ENCODE measurements around the gene OR5M8.

- TF ChIP-seq, protein P1, sequence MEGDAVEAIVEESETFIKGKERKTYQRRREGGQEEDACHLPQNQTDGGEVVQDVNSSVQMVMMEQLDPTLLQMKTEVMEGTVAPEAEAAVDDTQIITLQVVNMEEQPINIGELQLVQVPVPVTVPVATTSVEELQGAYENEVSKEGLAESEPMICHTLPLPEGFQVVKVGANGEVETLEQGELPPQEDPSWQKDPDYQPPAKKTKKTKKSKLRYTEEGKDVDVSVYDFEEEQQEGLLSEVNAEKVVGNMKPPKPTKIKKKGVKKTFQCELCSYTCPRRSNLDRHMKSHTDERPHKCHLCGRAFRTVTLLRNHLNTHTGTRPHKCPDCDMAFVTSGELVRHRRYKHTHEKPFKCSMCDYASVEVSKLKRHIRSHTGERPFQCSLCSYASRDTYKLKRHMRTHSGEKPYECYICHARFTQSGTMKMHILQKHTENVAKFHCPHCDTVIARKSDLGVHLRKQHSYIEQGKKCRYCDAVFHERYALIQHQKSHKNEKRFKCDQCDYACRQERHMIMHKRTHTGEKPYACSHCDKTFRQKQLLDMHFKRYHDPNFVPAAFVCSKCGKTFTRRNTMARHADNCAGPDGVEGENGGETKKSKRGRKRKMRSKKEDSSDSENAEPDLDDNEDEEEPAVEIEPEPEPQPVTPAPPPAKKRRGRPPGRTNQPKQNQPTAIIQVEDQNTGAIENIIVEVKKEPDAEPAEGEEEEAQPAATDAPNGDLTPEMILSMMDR (IDR thresholded peaks at IDR 0.05 in 2 of 3, conservative IDR thresholded peaks at IDR 0.05 in 1 of 3; ENCODE audit: borderline replicate concordance in 1 of 3, insufficient read depth in 1 of 3, low read depth in 2 of 3, low read length in 2 of 3): no peak
- no peak for TF ChIP-seq FOSL1 (IDR thresholded peaks at IDR 0.05; ENCODE audit: low read depth)
- TF ChIP-seq MAX (IDR thresholded peaks at IDR 0.05): no peak
- TF ChIP-seq POLR2A (IDR thresholded peaks at IDR 0.05; ENCODE audit: borderline replicate concordance, extremely low read depth, insufficient read depth, insufficient read length): no peak
- no peak for TF ChIP-seq SRF (IDR thresholded peaks at IDR 0.05; ENCODE audit: low read depth)
- TF ChIP-seq SP1 (IDR thresholded peaks at IDR 0.05; ENCODE audit: low read depth): no peak
- TF ChIP-seq REST (IDR thresholded peaks at IDR 0.05; ENCODE audit: low read depth): no peak
- no peak for TF ChIP-seq ZNF274 (IDR thresholded peaks at IDR 0.05; ENCODE audit: low read depth, low read length)
- TF ChIP-seq POLR2AphosphoS5 (IDR thresholded peaks at IDR 0.05; ENCODE audit: low read depth, low read length): no peak
Observed at GRCh38 chr11:56457076-56457475, 34.1 kb downstream of the OR5M8 start.

Measured in HCT116 (cell line).